Measurements from ENCODE around the gene OLIG2.

Gene OLIG2

DNA sequence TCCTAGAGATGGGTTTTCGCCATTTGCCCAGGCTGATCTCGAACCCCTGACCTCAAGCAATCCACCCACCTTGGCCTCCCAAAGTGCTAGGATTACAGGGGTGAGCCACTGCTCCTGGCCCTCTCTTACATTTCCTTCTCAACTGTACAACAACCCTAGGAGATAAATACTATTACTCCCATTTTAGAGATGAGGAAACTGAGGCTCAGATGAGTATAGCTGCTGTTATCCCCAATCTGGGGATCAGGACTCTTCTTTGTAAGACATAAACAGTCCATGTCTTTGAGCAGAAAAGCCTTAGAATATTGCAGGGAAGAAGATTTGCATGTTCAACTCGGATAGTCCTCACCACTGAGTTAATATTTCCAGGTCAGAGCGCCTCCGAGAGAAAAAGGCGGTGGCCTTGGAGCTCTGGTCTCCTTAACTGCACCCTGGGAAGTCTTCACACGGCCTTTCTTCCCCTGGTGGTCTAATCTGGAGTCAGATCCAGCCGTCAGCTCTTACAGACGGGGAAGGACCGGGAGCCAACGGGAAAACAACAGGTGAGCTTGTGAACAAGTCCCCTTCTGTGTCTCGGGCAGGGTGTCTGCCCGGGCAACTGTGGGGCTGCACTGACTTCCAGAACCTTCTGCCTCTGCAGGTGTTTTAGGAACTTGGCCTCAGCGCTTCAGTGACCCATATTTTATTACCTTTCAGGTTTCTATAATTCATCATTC is 38.3 kb downstream of the OLIG2 start:
- no peak for ATAC-seq
- TF ChIP-seq PPARA (CRISPR knock-in tag; IDR thresholded peaks at IDR 0.05; ENCODE audit: borderline replicate concordance), result no peak
- TF ChIP-seq ARNTL (CRISPR knock-in tag; IDR thresholded peaks at IDR 0.05; ENCODE audit: borderline replicate concordance, low read depth), result no peak
- TF ChIP-seq TOX (CRISPR knock-in tag; IDR thresholded peaks at IDR 0.05; ENCODE audit: borderline replicate concordance), result no peak
- TF ChIP-seq, protein P1, sequence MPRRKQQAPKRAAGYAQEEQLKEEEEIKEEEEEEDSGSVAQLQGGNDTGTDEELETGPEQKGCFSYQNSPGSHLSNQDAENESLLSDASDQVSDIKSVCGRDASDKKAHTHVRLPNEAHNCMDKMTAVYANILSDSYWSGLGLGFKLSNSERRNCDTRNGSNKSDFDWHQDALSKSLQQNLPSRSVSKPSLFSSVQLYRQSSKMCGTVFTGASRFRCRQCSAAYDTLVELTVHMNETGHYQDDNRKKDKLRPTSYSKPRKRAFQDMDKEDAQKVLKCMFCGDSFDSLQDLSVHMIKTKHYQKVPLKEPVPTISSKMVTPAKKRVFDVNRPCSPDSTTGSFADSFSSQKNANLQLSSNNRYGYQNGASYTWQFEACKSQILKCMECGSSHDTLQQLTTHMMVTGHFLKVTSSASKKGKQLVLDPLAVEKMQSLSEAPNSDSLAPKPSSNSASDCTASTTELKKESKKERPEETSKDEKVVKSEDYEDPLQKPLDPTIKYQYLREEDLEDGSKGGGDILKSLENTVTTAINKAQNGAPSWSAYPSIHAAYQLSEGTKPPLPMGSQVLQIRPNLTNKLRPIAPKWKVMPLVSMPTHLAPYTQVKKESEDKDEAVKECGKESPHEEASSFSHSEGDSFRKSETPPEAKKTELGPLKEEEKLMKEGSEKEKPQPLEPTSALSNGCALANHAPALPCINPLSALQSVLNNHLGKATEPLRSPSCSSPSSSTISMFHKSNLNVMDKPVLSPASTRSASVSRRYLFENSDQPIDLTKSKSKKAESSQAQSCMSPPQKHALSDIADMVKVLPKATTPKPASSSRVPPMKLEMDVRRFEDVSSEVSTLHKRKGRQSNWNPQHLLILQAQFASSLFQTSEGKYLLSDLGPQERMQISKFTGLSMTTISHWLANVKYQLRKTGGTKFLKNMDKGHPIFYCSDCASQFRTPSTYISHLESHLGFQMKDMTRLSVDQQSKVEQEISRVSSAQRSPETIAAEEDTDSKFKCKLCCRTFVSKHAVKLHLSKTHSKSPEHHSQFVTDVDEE (CRISPR knock-in tag; IDR thresholded peaks at IDR 0.05), result no peak
- no peak for TF ChIP-seq ZNF70 (CRISPR knock-in tag; IDR thresholded peaks at IDR 0.05)
- no peak for TF ChIP-seq CSDC2 (CRISPR knock-in tag; IDR thresholded peaks at IDR 0.05)
- TF ChIP-seq GLIS3 (CRISPR knock-in tag; IDR thresholded peaks at IDR 0.05), result no peak
- no peak for TF ChIP-seq ESRRG (CRISPR knock-in tag; IDR thresholded peaks at IDR 0.05)
- no peak for TF ChIP-seq ZFP30 (CRISPR knock-in tag; IDR thresholded peaks at IDR 0.05)
- no peak for TF ChIP-seq ZC3H10 (CRISPR knock-in tag; IDR thresholded peaks at IDR 0.05)
- no peak for TF ChIP-seq ZFP3 (CRISPR knock-in tag; IDR thresholded peaks at IDR 0.05)
- TF ChIP-seq, protein P2, sequence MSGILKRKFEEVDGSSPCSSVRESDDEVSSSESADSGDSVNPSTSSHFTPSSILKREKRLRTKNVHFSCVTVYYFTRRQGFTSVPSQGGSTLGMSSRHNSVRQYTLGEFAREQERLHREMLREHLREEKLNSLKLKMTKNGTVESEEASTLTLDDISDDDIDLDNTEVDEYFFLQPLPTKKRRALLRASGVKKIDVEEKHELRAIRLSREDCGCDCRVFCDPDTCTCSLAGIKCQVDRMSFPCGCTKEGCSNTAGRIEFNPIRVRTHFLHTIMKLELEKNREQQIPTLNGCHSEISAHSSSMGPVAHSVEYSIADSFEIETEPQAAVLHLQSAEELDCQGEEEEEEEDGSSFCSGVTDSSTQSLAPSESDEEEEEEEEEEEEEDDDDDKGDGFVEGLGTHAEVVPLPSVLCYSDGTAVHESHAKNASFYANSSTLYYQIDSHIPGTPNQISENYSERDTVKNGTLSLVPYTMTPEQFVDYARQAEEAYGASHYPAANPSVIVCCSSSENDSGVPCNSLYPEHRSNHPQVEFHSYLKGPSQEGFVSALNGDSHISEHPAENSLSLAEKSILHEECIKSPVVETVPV (CRISPR knock-in tag; IDR thresholded peaks at IDR 0.05), result no peak
- TF ChIP-seq ZNF565 (CRISPR knock-in tag; conservative IDR thresholded peaks at IDR 0.05; ENCODE audit: low read depth), result no peak
- TF ChIP-seq ISL1 (CRISPR knock-in tag; IDR thresholded peaks at IDR 0.05), result no peak
- no peak for TF ChIP-seq OSR1 (CRISPR knock-in tag; IDR thresholded peaks at IDR 0.05)
- TF ChIP-seq, protein P3, sequence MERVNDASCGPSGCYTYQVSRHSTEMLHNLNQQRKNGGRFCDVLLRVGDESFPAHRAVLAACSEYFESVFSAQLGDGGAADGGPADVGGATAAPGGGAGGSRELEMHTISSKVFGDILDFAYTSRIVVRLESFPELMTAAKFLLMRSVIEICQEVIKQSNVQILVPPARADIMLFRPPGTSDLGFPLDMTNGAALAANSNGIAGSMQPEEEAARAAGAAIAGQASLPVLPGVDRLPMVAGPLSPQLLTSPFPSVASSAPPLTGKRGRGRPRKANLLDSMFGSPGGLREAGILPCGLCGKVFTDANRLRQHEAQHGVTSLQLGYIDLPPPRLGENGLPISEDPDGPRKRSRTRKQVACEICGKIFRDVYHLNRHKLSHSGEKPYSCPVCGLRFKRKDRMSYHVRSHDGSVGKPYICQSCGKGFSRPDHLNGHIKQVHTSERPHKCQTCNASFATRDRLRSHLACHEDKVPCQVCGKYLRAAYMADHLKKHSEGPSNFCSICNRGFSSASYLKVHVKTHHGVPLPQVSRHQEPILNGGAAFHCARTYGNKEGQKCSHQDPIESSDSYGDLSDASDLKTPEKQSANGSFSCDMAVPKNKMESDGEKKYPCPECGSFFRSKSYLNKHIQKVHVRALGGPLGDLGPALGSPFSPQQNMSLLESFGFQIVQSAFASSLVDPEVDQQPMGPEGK (CRISPR knock-in tag; IDR thresholded peaks at IDR 0.05; ENCODE audit: borderline replicate concordance), result no peak
- TF ChIP-seq SNAI2 (CRISPR knock-in tag; IDR thresholded peaks at IDR 0.05), result no peak

DNA sequence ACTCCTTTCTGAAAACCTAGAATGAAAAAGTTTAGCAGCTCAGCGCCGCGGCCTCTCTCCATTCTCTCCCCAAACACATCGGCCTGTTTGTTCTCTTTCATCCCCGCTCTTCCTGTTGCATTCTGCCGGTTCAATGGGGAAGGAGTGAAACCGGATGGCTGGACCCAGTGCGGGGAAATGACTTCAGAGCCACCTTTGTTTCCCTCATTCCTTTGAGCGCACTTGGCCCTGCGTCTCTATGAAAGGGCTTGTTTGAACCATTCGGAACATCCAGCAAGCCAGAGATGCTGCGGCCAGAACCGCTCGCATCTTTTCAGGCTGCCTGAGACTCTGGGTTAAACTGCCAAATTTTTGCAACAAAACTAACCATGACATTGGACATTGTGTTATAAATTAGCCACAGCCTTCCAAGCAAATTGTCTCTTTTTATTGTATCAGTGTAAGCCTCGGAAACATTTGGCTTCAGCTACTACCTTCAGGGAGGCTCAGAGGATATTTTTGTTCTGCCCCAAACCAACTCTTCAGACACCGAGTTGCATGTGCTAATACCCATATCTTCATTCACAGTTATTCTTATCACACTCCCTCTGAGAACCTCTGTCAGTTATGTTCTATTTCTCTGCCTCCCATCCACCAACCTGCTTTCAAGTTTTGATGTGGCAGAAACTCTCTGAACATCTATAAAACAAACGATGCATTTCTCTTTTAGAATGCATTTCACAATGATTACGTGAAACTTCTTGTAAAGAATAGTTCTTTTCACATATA is 39.1 kb downstream of the OLIG2 start:
- ATAC-seq, result no peak
- no peak for TF ChIP-seq ISL1 (CRISPR knock-in tag; IDR thresholded peaks at IDR 0.05)
- no peak for TF ChIP-seq RARB (CRISPR knock-in tag; IDR thresholded peaks at IDR 0.05)
- TF ChIP-seq ZC3H10 (CRISPR knock-in tag; IDR thresholded peaks at IDR 0.05), result no peak
- TF ChIP-seq BACH2 (CRISPR knock-in tag; IDR thresholded peaks at IDR 0.05; ENCODE audit: borderline replicate concordance), result no peak
- TF ChIP-seq, protein P4, sequence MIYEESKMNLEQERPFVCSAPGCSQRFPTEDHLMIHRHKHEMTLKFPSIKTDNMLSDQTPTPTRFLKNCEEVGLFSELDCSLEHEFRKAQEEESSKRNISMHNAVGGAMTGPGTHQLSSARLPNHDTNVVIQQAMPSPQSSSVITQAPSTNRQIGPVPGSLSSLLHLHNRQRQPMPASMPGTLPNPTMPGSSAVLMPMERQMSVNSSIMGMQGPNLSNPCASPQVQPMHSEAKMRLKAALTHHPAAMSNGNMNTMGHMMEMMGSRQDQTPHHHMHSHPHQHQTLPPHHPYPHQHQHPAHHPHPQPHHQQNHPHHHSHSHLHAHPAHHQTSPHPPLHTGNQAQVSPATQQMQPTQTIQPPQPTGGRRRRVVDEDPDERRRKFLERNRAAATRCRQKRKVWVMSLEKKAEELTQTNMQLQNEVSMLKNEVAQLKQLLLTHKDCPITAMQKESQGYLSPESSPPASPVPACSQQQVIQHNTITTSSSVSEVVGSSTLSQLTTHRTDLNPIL (CRISPR knock-in tag; IDR thresholded peaks at IDR 0.05; ENCODE audit: low read depth), result no peak
- no peak for TF ChIP-seq TOX (CRISPR knock-in tag; IDR thresholded peaks at IDR 0.05; ENCODE audit: borderline replicate concordance)
- TF ChIP-seq OSR1 (CRISPR knock-in tag; IDR thresholded peaks at IDR 0.05), result no peak
- no peak for TF ChIP-seq ZNF565 (CRISPR knock-in tag; conservative IDR thresholded peaks at IDR 0.05; ENCODE audit: low read depth)

DNA sequence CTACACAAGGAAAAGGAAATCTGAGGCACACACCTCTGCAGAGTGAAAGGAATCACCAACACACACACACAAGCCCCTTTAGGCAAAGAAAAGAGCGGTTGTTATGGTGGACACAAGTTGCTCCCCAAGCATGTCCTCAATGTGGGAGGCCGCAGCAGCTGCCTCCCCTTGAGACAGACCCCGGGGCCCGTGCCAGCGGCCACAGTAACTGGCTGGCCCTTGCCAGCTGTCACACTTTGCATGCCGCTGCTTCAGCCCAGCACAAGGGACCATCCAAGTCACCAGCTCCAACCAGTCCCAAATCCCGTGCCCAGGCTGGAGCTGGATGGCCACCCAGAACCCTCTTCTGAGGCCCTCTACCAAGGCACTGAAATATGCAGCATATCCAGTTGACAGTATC is 41.3 kb downstream of the OLIG2 start:
- no peak for TF ChIP-seq ZFP3 (CRISPR knock-in tag; IDR thresholded peaks at IDR 0.05)
- TF ChIP-seq ZFP30 (CRISPR knock-in tag; IDR thresholded peaks at IDR 0.05), result no peak
- TF ChIP-seq CSDC2 (CRISPR knock-in tag; IDR thresholded peaks at IDR 0.05), result no peak
- TF ChIP-seq TOX (CRISPR knock-in tag; IDR thresholded peaks at IDR 0.05; ENCODE audit: borderline replicate concordance), result no peak
- no peak for TF ChIP-seq RARB (CRISPR knock-in tag; IDR thresholded peaks at IDR 0.05)
- no peak for TF ChIP-seq OSR1 (CRISPR knock-in tag; IDR thresholded peaks at IDR 0.05)
- TF ChIP-seq GLIS3 (CRISPR knock-in tag; IDR thresholded peaks at IDR 0.05), result no peak
- TF ChIP-seq, protein P1 (CRISPR knock-in tag; IDR thresholded peaks at IDR 0.05), result no peak
- no peak for TF ChIP-seq ZNF565 (CRISPR knock-in tag; conservative IDR thresholded peaks at IDR 0.05; ENCODE audit: low read depth)
- no peak for TF ChIP-seq ARNTL (CRISPR knock-in tag; IDR thresholded peaks at IDR 0.05; ENCODE audit: borderline replicate concordance, low read depth)
- TF ChIP-seq PPARA (CRISPR knock-in tag; IDR thresholded peaks at IDR 0.05; ENCODE audit: borderline replicate concordance), result no peak
- no peak for TF ChIP-seq ZNF70 (CRISPR knock-in tag; IDR thresholded peaks at IDR 0.05)
- TF ChIP-seq ESRRG (CRISPR knock-in tag; IDR thresholded peaks at IDR 0.05), result no peak
- no peak for ATAC-seq
